GM13976 (cell line): Measurements from ENCODE around the gene HPS1.

Experiments used
- DNase-seq: peaks from one replicate; pipeline ENCODE4 v3.0.0; 2012; ENCODE audit warnings: low spot score
- CTCF ChIP-seq: IDR thresholded peaks from 2 replicates; pipeline ENCODE4 v1.5.1; 2012; ENCODE audit warnings: borderline replicate concordance, mild to moderate bottlenecking; ENCODE audit not compliant: insufficient read depth; ENCODE audit errors: extremely low read depth, missing control alignments, control extremely low read depth
- in situ Hi-C: fragments of 300-500 bp; cut with MboI; formaldehyde crosslinking; loops from one replicate; pipeline ENCODE4 v1.12.0; 2022; ENCODE audit warnings: low sequenced_read_pairs, mixed read lengths, inconsistent platforms; ENCODE audit not compliant: unreplicated experiment

Gene HPS1

GRCh38 chr10:98449287-98449686 is 2.6 kb upstream of the HPS1 start:
- no peak for DNase-seq
- TF ChIP-seq CTCF = no peak
- in situ Hi-C loops = no loop called here

DNA sequence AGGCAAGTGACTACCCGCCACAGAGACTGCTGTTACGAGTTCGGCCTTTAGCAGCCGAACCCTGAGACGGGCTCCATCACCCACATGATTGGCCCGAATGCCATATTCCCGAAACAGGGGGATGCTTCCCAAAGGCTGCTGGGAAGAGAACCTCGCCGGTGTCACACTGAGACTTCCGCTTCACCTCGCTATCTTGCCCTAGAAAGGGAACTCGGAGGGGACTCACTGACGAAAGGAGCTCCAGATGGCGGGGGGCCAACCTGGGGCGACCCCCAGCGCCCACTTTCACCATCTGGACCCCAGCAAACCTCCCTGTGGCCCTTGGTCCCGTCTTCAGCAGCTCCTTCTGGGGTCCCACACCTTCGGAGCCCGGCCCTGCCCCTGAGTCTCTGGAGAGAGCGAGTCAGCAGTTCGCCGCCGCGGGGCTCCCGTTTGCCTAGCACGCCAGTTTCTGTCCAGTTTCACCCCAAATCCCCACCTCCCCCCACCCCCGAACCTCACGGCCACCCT is 529 bp downstream of the HPS1 start:
- in situ Hi-C loops = no loop called here
- TF ChIP-seq CTCF = no peak
- no peak for DNase-seq

DNA sequence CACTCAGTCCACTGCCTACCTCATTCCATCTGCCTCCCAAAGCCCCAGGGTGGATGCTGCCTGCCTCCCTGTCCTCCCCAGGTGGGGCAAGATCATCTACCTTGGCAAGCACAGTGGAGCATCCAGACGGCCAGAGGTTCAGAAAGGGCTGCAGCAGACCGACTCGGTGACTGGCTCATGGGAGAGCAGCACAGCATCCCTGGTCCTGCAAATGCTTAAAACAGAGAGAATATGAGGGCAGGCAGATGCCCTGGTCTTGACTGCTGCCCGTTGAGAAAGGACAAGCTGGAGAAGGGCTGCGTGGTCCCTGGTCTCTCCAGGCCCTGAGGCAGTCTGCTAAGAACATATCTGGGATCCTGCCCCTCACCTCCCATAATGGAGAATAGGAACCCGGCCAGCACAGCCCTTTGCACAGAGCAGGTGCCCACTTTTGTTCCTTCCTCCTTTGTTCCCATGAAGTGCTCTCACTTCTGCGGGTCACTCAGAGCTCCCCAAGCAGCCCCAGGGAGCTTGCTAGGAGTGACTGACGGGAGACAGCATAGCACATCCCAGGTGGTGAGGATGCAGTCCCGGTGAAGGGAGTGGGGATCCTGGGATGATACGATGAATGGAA is 1.4 kb downstream of the HPS1 start:
- TF ChIP-seq CTCF = no peak
- DNase-seq = no peak
- in situ Hi-C loops = no loop called here

DNA sequence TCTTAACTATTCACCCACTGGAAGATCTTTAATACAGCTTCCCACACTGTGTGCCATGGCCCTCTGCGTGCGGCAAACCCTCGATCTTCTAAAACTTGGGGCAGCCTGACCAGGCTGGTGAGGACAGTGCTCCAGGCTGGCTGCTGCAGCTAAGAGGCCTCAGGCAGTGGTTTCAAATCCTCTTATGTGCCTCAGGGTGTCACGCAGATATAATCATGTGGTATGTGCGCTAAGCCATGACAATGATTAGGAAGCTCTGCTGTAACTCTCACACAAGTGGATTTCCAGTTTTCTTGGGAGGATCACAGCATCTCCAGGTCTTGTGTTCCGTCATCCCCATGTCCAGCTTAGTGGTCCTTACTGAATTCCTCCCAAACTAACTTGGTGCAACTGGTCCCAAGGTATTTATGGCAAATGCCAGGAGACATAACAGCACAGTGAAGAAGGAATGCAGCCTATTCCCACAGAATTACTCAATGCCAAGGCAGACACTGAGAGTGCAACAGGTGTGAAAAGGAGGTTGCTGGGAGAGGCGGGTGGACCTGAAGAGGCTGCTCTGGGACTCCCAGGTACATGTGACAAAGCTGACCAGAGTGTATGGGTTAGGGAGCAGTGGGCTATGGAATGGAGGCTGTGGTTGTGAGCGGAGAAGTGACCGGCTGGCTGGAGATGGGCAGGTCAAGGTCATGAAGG is 2.3 kb downstream of the HPS1 start:
- in situ Hi-C loops = no loop called here

DNA sequence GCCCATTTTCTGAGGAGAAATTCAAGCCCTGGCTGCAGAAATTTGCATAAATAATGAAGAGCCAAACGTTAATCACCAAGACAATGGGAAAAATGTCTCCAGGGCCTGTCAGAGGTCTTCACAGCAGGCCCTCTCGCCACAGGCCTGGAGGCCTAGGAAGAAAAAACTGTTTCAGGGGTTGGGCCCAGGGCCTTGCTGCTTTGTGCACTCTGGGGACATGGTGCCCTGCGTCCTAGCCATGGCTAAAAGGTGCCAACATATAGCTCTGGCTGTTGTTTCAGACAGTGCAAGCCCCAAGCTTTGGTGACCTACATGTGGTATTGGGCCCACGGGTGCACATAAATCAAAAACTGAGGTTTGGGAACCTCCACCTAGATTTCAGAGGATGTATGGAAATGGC is 8.0 kb downstream of the HPS1 start:
- DNase-seq = no peak

More for the DNA sequence above, 2.3 kb downstream of the HPS1 start:
- no peak for TF ChIP-seq CTCF
- DNase-seq = no peak

GRCh38 chr10:98436704-98437103 is 10.0 kb downstream of the HPS1 start:
- no peak for DNase-seq
- TF ChIP-seq CTCF = no peak
- in situ Hi-C loops = no loop called here

More for the DNA sequence above, 8.0 kb downstream of the HPS1 start:
- in situ Hi-C loops = no loop called here
- TF ChIP-seq CTCF = no peak
